ENCODE results near the gene AGTRAP.

- no peak for TF ChIP-seq POLR2A (IDR thresholded peaks at IDR 0.05)
- no peak for TF ChIP-seq CTCF (IDR thresholded peaks at IDR 0.05)
Observed at GRCh38 chr1:11749996-11750395, 14.1 kb downstream of the AGTRAP start.
